Gastrocnemius medialis (tissue), 4 donors: ENCODE results near the gene FBN2.

Experiments used
- CTCF ChIP-seq, 5 experiments: fragments of 450-650 bp in 3 of 5; fragments of 200-600 bp in 2 of 5; sonication (generic) in 2 of 5; IDR thresholded peaks in 4 of 5; conservative IDR thresholded peaks in 1 of 5; 1 replicate in 4 of 5; 2 replicates in 1 of 5; pipeline ENCODE4 v1.5.1; 2016 to 2019; ENCODE audit warnings: antibody characterized with exemption in 5 of 5, mild to moderate bottlenecking in 3 of 5, moderate library complexity in 3 of 5
- POLR2A ChIP-seq, 2 donors: fragments of 450-650 bp; IDR thresholded peaks; one replicate each; pipeline ENCODE4 v1.6.1; 2017; ENCODE audit warnings: antibody characterized with exemption in 2 of 2, mild to moderate bottlenecking in 2 of 2, moderate library complexity in 2 of 2

GRCh38 chr5:128436749-128437188, 101.3 kb downstream of the FBN2 start:
- TF ChIP-seq CTCF (IDR thresholded peaks at IDR 0.05 in 4 of 5, conservative IDR thresholded peaks at IDR 0.05 in 1 of 5) = no peak
- TF ChIP-seq POLR2A (IDR thresholded peaks at IDR 0.05) = no peak
